Subcutaneous abdominal adipose tissue (tissue), 5 donors: ENCODE results near the gene HS2ST1.

ENCODE experiments used
- H3K27ac ChIP-seq: one replicate; pipeline ENCODE4 v1.7.0; 2013; ENCODE audit warnings: low read depth, mild to moderate bottlenecking, inconsistent platforms, low read length, moderate library complexity
- H3K27me3 ChIP-seq, 5 donors: one replicate each; pipeline ENCODE4 v1.7.0; 2013; ENCODE audit warnings: low read length in 5 of 5, inconsistent platforms in 1 of 5; ENCODE audit not compliant: control insufficient read depth in 5 of 5, insufficient read depth in 4 of 5
- H3K36me3 ChIP-seq, 5 donors: one replicate each; pipeline ENCODE4 v1.7.0; 2013; ENCODE audit warnings: low read length in 5 of 5; ENCODE audit not compliant: control insufficient read depth in 5 of 5, insufficient read depth in 5 of 5
- H3K4me1 ChIP-seq, 5 donors: one replicate each; pipeline ENCODE4 v1.7.0; 2013; ENCODE audit warnings: low read length in 5 of 5, mild to moderate bottlenecking in 3 of 5, moderate library complexity in 1 of 5; ENCODE audit not compliant: control insufficient read depth in 5 of 5, insufficient read depth in 5 of 5
- H3K4me3 ChIP-seq, 5 donors: one replicate each; pipeline ENCODE4 v1.7.0; 2013; ENCODE audit warnings: low read length in 5 of 5, low read depth in 1 of 5
- H3K9ac ChIP-seq, 5 donors: one replicate each; pipeline ENCODE4 v1.7.0; 2013; ENCODE audit warnings: low read length in 5 of 5, mild to moderate bottlenecking in 4 of 5, moderate library complexity in 3 of 5
- H3K9me3 ChIP-seq, 5 donors: one replicate each; pipeline ENCODE4 v1.7.0; 2013; ENCODE audit warnings: low read length in 5 of 5; ENCODE audit not compliant: control insufficient read depth in 5 of 5
- donor health status: healthy.
- donor health status: healthy.
- donor health status: healthy.
- donor health status: healthy.
- donor health status: healthy.

HS2ST1 gene

GRCh38 chr1:86922445-86922844 is 8.0 kb downstream of the HS2ST1 start:
- Histone ChIP-seq H3K4me3 (no peak overlapping the region), H3K9me3 (peaks cover 0 to 4% (median 0%) of the 10 kb centered on the region in 5 donors), H3K9ac (no peak overlapping the region), H3K27ac (no peak overlapping the region), H3K4me1 (no peaks in the 10 kb centered on the region), H3K36me3 (no peaks in the 10 kb centered on the region), H3K27me3 (no peaks in the 10 kb centered on the region)

GRCh38 chr1:86924324-86924960 is 10.0 kb downstream of the HS2ST1 start:
- no peak overlapping the region for H3K4me3 ChIP-seq
- H3K36me3 ChIP-seq: no peaks in the 10 kb centered on the region
- H3K9me3 ChIP-seq: peaks cover 0 to 4% (median 0%) of the 10 kb centered on the region in 5 donors
- no peak overlapping the region for H3K27ac ChIP-seq
- no peaks in the 10 kb centered on the region for H3K4me1 ChIP-seq
- H3K9ac ChIP-seq: no peak overlapping the region
- H3K27me3 ChIP-seq: no peaks in the 10 kb centered on the region

GRCh38 chr1:86925742-86926141 is 11.3 kb downstream of the HS2ST1 start:
- Histone ChIP-seq H3K36me3 (no peaks in the 10 kb centered on the region), H3K9ac (no peak overlapping the region), H3K9me3 (peaks cover 0 to 4% (median 0%) of the 10 kb centered on the region in 5 donors), H3K4me1 (no peaks in the 10 kb centered on the region), H3K27me3 (no peaks in the 10 kb centered on the region), H3K27ac (no peak overlapping the region), H3K4me3 (no peak overlapping the region)

GRCh38 chr1:86926883-86927282 is 12.4 kb downstream of the HS2ST1 start:
- Histone ChIP-seq H3K36me3 (no peaks in the 10 kb centered on the region), H3K27ac (no peak overlapping the region), H3K4me3 (no peak overlapping the region), H3K9me3 (peaks cover 0 to 4% (median 0%) of the 10 kb centered on the region in 5 donors), H3K4me1 (no peaks in the 10 kb centered on the region), H3K27me3 (no peaks in the 10 kb centered on the region), H3K9ac (no peak overlapping the region)

GRCh38 chr1:86928819-86929218 is 14.4 kb downstream of the HS2ST1 start:
- Histone ChIP-seq H3K4me3 (no peak overlapping the region), H3K27me3 (no peaks in the 10 kb centered on the region)

GRCh38 chr1:86933051-86933450 is 18.6 kb downstream of the HS2ST1 start:
- no peaks in the 10 kb centered on the region for H3K9me3 ChIP-seq

More at GRCh38 chr1:86928819-86929218, 14.4 kb downstream of the HS2ST1 start:
- Histone ChIP-seq H3K27ac (no peak overlapping the region), H3K9ac (no peak overlapping the region), H3K9me3 (peaks cover 0 to 4% (median 0%) of the 10 kb centered on the region in 5 donors), H3K4me1 (no peaks in the 10 kb centered on the region), H3K36me3 (no peaks in the 10 kb centered on the region)

GRCh38 chr1:86933562-86934377 is 19.3 kb downstream of the HS2ST1 start:
- Histone ChIP-seq H3K27ac (no peak overlapping the region), H3K4me3 (no peak overlapping the region), H3K27me3 (no peaks in the 10 kb centered on the region), H3K9me3 (no peaks in the 10 kb centered on the region), H3K9ac (no peak overlapping the region), H3K36me3 (no peaks in the 10 kb centered on the region), H3K4me1 (no peaks in the 10 kb centered on the region)

More at GRCh38 chr1:86933051-86933450, 18.6 kb downstream of the HS2ST1 start:
- Histone ChIP-seq H3K9ac (no peak overlapping the region), H3K27me3 (no peaks in the 10 kb centered on the region), H3K36me3 (no peaks in the 10 kb centered on the region), H3K4me1 (no peaks in the 10 kb centered on the region), H3K4me3 (no peak overlapping the region), H3K27ac (no peak overlapping the region)

- Histone ChIP-seq H3K4me3 (no peak overlapping the region), H3K9ac (no peak overlapping the region), H3K36me3 (no peaks in the 10 kb centered on the region), H3K27ac (no peak overlapping the region), H3K27me3 (no peaks in the 10 kb centered on the region), H3K4me1 (no peaks in the 10 kb centered on the region), H3K9me3 (no peaks in the 10 kb centered on the region)
Measured at GRCh38 chr1:86938450-86938849, 24.0 kb downstream of the HS2ST1 start.

GRCh38 chr1:86938855-86939254 is 24.4 kb downstream of the HS2ST1 start:
- Histone ChIP-seq H3K27me3 (no peaks in the 10 kb centered on the region), H3K9me3 (no peaks in the 10 kb centered on the region), H3K9ac (no peak overlapping the region), H3K27ac (no peak overlapping the region), H3K4me3 (no peak overlapping the region), H3K36me3 (no peaks in the 10 kb centered on the region), H3K4me1 (no peaks in the 10 kb centered on the region)

- Histone ChIP-seq H3K4me3 (no peak overlapping the region), H3K9ac (no peak overlapping the region), H3K9me3 (no peaks in the 10 kb centered on the region), H3K36me3 (no peaks in the 10 kb centered on the region), H3K27me3 (no peaks in the 10 kb centered on the region), H3K27ac (no peak overlapping the region), H3K4me1 (no peaks in the 10 kb centered on the region)
Measured at GRCh38 chr1:86939406-86939805, 25.0 kb downstream of the HS2ST1 start.
